IPS-20b (cell line): ENCODE data around the gene RERE.

ENCODE experiments used
- H3K27ac ChIP-seq: one replicate; pipeline ENCODE4 v1.5.1; 2013; ENCODE audit warnings: low read length
- H3K27me3 ChIP-seq: 2 replicates; pipeline ENCODE4 v1.6.1; 2013; ENCODE audit warnings: mild to moderate bottlenecking, low read length, inconsistent platforms; ENCODE audit not compliant: insufficient read depth
- H3K36me3 ChIP-seq: 2 replicates; pipeline ENCODE4 v1.6.1; 2013; ENCODE audit warnings: low read depth, mild to moderate bottlenecking, inconsistent platforms, low read length, moderate library complexity; ENCODE audit not compliant: insufficient read depth
- H3K4me1 ChIP-seq: 2 replicates; pipeline ENCODE4 v1.6.1; 2013; ENCODE audit warnings: mild to moderate bottlenecking, control low read depth, inconsistent platforms, low read length, moderate library complexity; ENCODE audit not compliant: insufficient read depth
- H3K4me3 ChIP-seq: 2 replicates; pipeline ENCODE4 v1.5.1; 2013; ENCODE audit warnings: mild to moderate bottlenecking, low read length, inconsistent platforms
- H3K9ac ChIP-seq: 2 replicates; pipeline ENCODE4 v1.6.1; 2013; ENCODE audit warnings: low read depth, mild to moderate bottlenecking, inconsistent platforms, low read length, moderate library complexity
- H3K9me3 ChIP-seq: 2 replicates; pipeline ENCODE4 v1.6.1; 2013; ENCODE audit warnings: mild to moderate bottlenecking, low read depth, low read length, inconsistent platforms; ENCODE audit not compliant: insufficient read depth

Gene RERE

GRCh38 chr1:8814865-8815264 is 2.6 kb downstream of the RERE start:
- no peak overlapping the region; the same call in 1 of the 2 replicates for H3K9ac ChIP-seq
- H3K27me3 ChIP-seq: no peaks in the 10 kb centered on the region
- peak overlapping the region; percentile 98 for H3K4me3 ChIP-seq
- no peaks in the 10 kb centered on the region for H3K9me3 ChIP-seq
- peaks cover 26% of the 10 kb centered on the region for H3K4me1 ChIP-seq
- no peak overlapping the region for H3K27ac ChIP-seq
- no peaks in the 10 kb centered on the region for H3K36me3 ChIP-seq

GRCh38 chr1:8813991-8814390 is 3.4 kb downstream of the RERE start:
- no peaks in the 10 kb centered on the region for H3K27me3 ChIP-seq
- 0 out of 2 replicates have a peak overlapping the region, but pooled peaks have one; percentile 98 for H3K4me3 ChIP-seq
- no peaks in the 10 kb centered on the region for H3K9me3 ChIP-seq
- no peaks in the 10 kb centered on the region for H3K36me3 ChIP-seq
- H3K4me1 ChIP-seq: peaks cover 26% of the 10 kb centered on the region
- no peak overlapping the region; the same call in 1 of the 2 replicates for H3K9ac ChIP-seq
- no peak overlapping the region for H3K27ac ChIP-seq

- no peak overlapping the region for H3K4me3 ChIP-seq
- no peaks in the 10 kb centered on the region for H3K9me3 ChIP-seq
- H3K27me3 ChIP-seq: no peaks in the 10 kb centered on the region
- no peak overlapping the region for H3K27ac ChIP-seq
- peaks cover 22% of the 10 kb centered on the region for H3K4me1 ChIP-seq
- H3K9ac ChIP-seq: no peak overlapping the region
- H3K36me3 ChIP-seq: no peaks in the 10 kb centered on the region
Measured at GRCh38 chr1:8813016-8813763, 4.2 kb downstream of the RERE start.

GRCh38 chr1:8812081-8812480 is 5.4 kb downstream of the RERE start:
- Histone ChIP-seq H3K27me3 (no peaks in the 10 kb centered on the region), H3K27ac (no peak overlapping the region), H3K4me1 (peaks cover 21% of the 10 kb centered on the region), H3K9ac (no peak overlapping the region), H3K9me3 (no peaks in the 10 kb centered on the region), H3K36me3 (no peaks in the 10 kb centered on the region), H3K4me3 (no peak overlapping the region)

- H3K9ac ChIP-seq: no peak overlapping the region
- H3K4me1 ChIP-seq: peaks cover 20% of the 10 kb centered on the region
Measured at GRCh38 chr1:8810987-8811386, 6.5 kb downstream of the RERE start.

GRCh38 chr1:8809342-8809736 is 8.1 kb downstream of the RERE start:
- peaks cover 3% of the 10 kb centered on the region; the same call in 1 of the 2 replicates for H3K4me1 ChIP-seq

More at GRCh38 chr1:8810987-8811386, 6.5 kb downstream of the RERE start:
- Histone ChIP-seq H3K27ac (no peak overlapping the region), H3K9me3 (no peaks in the 10 kb centered on the region), H3K36me3 (no peaks in the 10 kb centered on the region), H3K4me3 (no peak overlapping the region), H3K27me3 (no peaks in the 10 kb centered on the region)

GRCh38 chr1:8807004-8807403 is 10.4 kb downstream of the RERE start:
- no peak overlapping the region for H3K4me3 ChIP-seq
- no peaks in the 10 kb centered on the region for H3K27me3 ChIP-seq
- H3K9me3 ChIP-seq: no peaks in the 10 kb centered on the region
- no peak overlapping the region for H3K9ac ChIP-seq
- H3K27ac ChIP-seq: no peak overlapping the region
- H3K4me1 ChIP-seq: no peaks in the 10 kb centered on the region
- peaks cover 4% of the 10 kb centered on the region; the same call in 1 of the 2 replicates for H3K36me3 ChIP-seq

More at GRCh38 chr1:8809342-8809736, 8.1 kb downstream of the RERE start:
- Histone ChIP-seq H3K36me3 (peaks cover 1% of the 10 kb centered on the region; the same call in 1 of the 2 replicates), H3K27ac (no peak overlapping the region), H3K27me3 (no peaks in the 10 kb centered on the region), H3K4me3 (no peak overlapping the region), H3K9ac (no peak overlapping the region), H3K9me3 (no peaks in the 10 kb centered on the region)

- Histone ChIP-seq H3K27me3 (no peaks in the 10 kb centered on the region), H3K4me3 (no peak overlapping the region), H3K9me3 (no peaks in the 10 kb centered on the region), H3K27ac (no peak overlapping the region), H3K9ac (no peak overlapping the region), H3K4me1 (no peaks in the 10 kb centered on the region), H3K36me3 (peaks cover 4% of the 10 kb centered on the region; the same call in 1 of the 2 replicates)
Measured at GRCh38 chr1:8800416-8800815, 17.0 kb downstream of the RERE start.

- Histone ChIP-seq H3K27ac (no peak overlapping the region), H3K4me3 (no peak overlapping the region), H3K27me3 (no peaks in the 10 kb centered on the region), H3K36me3 (no peaks in the 10 kb centered on the region), H3K4me1 (peaks cover 7% of the 10 kb centered on the region), H3K9ac (no peak overlapping the region), H3K9me3 (no peaks in the 10 kb centered on the region)
Measured at GRCh38 chr1:8797216-8797615, 20.2 kb downstream of the RERE start.

- no peaks in the 10 kb centered on the region for H3K9me3 ChIP-seq
- no peaks in the 10 kb centered on the region for H3K27me3 ChIP-seq
- H3K27ac ChIP-seq: no peak overlapping the region
- H3K4me1 ChIP-seq: peaks cover 10% of the 10 kb centered on the region
- no peaks in the 10 kb centered on the region for H3K36me3 ChIP-seq
- no peak overlapping the region for H3K9ac ChIP-seq
- no peak overlapping the region for H3K4me3 ChIP-seq
Measured at GRCh38 chr1:8796812-8797211, 20.6 kb downstream of the RERE start.

- no peaks in the 10 kb centered on the region for H3K36me3 ChIP-seq
- no peaks in the 10 kb centered on the region for H3K9me3 ChIP-seq
- no peak overlapping the region for H3K9ac ChIP-seq
- no peaks in the 10 kb centered on the region for H3K27me3 ChIP-seq
- H3K27ac ChIP-seq: no peak overlapping the region
- H3K4me1 ChIP-seq: peaks cover 29% of the 10 kb centered on the region
- no peak overlapping the region for H3K4me3 ChIP-seq
Measured at GRCh38 chr1:8794605-8795004, 22.8 kb downstream of the RERE start.

GRCh38 chr1:8791819-8792218 is 25.6 kb downstream of the RERE start:
- no peaks in the 10 kb centered on the region for H3K27me3 ChIP-seq
- no peaks in the 10 kb centered on the region for H3K36me3 ChIP-seq
- H3K9ac ChIP-seq: no peak overlapping the region
- no peaks in the 10 kb centered on the region for H3K9me3 ChIP-seq
- 0 out of 2 replicates have a peak overlapping the region, but pooled peaks have one; percentile 3 for H3K4me3 ChIP-seq
- no peak overlapping the region for H3K27ac ChIP-seq
- peaks cover 33% of the 10 kb centered on the region for H3K4me1 ChIP-seq
